ENCODE data around the gene USP17L26.
"Not testable (repeated sequence)": the region's sequence is repeated elsewhere in the genome, so short reads cannot be mapped to it uniquely, and the experiment has no call there.

USP17L26 gene, protein sequence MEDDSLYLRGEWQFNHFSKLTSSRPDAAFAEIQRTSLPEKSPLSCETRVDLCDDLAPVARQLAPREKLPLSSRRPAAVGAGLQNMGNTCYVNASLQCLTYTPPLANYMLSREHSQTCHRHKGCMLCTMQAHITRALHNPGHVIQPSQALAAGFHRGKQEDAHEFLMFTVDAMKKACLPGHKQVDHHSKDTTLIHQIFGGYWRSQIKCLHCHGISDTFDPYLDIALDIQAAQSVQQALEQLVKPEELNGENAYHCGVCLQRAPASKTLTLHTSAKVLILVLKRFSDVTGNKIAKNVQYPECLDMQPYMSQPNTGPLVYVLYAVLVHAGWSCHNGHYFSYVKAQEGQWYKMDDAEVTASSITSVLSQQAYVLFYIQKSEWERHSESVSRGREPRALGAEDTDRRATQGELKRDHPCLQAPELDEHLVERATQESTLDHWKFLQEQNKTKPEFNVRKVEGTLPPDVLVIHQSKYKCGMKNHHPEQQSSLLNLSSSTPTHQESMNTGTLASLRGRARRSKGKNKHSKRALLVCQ

DNA sequence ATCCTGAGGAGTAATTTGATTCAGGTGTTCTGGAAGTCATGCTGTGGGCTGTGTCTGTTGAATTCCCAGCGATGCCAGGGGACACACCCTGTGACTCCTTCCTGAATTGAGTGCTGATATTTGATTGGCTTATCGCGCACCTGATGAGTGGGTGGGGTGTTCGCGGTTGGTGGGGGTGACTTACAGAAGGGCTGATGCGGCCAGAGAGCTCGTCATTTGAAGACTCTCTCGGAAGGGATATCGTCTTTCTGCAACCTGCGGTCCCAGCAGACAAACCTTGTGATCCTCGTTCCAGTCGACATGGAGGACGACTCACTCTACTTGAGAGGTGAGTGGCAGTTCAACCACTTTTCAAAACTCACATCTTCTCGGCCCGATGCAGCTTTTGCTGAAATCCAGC is at the start of gene USP17L26:
Gene USP17L26 (plus strand): TSS at position 301 of the 400 bp plus-strand sequence. CDS start 0 bp downstream, at position 301.
- DNase-seq: not testable (repeated sequence)

DNA sequence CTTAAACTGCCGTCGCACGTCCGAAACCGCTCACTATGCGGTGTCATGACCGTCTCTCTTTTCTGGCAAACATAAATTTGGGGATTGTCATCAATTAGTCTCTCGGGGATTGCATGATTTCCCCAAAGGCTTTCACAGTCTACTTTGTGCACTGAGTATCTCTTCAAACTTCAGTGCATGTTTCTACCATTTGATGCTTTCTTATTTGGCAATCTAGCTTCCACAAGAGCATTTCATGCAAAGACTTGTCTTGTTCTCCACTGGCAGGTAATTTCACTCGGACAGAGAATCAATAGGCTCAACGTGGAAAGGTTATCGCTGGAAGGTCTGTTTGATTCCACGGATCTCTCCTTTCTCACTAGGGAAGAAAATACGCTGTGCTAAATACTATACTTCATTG is 10.3 kb upstream of the USP17L26 start:
- not testable (repeated sequence) for DNase-seq

DNA sequence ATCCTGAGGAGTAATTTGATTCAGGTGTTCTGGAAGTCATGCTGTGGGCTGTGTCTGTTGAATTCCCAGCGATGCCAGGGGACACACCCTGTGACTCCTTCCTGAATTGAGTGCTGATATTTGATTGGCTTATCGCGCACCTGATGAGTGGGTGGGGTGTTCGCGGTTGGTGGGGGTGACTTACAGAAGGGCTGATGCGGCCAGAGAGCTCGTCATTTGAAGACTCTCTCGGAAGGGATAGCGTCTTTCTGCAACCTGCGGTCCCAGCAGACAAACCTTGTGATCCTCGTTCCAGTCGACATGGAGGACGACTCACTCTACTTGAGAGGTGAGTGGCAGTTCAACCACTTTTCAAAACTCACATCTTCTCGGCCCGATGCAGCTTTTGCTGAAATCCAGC is 9.6 kb upstream of the USP17L26 start, which contains the start of gene USP17L24:
Gene USP17L24 (plus strand): TSS at position 301 of the 400 bp plus-strand sequence. CDS start 0 bp downstream, at position 301.
- not testable (repeated sequence) for DNase-seq

DNA sequence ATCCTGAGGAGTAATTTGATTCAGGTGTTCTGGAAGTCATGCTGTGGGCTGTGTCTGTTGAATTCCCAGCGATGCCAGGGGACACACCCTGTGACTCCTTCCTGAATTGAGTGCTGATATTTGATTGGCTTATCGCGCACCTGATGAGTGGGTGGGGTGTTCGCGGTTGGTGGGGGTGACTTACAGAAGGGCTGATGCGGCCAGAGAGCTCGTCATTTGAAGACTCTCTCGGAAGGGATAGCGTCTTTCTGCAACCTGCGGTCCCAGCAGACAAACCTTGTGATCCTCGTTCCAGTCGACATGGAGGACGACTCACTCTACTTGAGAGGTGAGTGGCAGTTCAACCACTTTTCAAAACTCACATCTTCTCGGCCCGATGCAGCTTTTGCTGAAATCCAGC is 4.8 kb upstream of the USP17L26 start, which contains the start of gene USP17L25:
Gene USP17L25 (plus strand): TSS at position 301 of the 400 bp plus-strand sequence. CDS start 0 bp downstream, at position 301.
- DNase-seq: not testable (repeated sequence)

DNA sequence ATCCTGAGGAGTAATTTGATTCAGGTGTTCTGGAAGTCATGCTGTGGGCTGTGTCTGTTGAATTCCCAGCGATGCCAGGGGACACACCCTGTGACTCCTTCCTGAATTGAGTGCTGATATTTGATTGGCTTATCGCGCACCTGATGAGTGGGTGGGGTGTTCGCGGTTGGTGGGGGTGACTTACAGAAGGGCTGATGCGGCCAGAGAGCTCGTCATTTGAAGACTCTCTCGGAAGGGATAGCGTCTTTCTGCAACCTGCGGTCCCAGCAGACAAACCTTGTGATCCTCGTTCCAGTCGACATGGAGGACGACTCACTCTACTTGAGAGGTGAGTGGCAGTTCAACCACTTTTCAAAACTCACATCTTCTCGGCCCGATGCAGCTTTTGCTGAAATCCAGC is 4.6 kb downstream of the USP17L26 start, which contains the start of gene USP17L5:
Gene USP17L5 (plus strand): TSS at position 301 of the 400 bp plus-strand sequence. CDS start 0 bp downstream, at position 301.
- DNase-seq: not testable (repeated sequence)

DNA sequence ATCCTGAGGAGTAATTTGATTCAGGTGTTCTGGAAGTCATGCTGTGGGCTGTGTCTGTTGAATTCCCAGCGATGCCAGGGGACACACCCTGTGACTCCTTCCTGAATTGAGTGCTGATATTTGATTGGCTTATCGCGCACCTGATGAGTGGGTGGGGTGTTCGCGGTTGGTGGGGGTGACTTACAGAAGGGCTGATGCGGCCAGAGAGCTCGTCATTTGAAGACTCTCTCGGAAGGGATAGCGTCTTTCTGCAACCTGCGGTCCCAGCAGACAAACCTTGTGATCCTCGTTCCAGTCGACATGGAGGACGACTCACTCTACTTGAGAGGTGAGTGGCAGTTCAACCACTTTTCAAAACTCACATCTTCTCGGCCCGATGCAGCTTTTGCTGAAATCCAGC is 9.4 kb downstream of the USP17L26 start, which contains the start of gene USP17L27:
Gene USP17L27 (plus strand): TSS at position 301 of the 400 bp plus-strand sequence. CDS start 0 bp downstream, at position 301.
- DNase-seq: not testable (repeated sequence)

DNA sequence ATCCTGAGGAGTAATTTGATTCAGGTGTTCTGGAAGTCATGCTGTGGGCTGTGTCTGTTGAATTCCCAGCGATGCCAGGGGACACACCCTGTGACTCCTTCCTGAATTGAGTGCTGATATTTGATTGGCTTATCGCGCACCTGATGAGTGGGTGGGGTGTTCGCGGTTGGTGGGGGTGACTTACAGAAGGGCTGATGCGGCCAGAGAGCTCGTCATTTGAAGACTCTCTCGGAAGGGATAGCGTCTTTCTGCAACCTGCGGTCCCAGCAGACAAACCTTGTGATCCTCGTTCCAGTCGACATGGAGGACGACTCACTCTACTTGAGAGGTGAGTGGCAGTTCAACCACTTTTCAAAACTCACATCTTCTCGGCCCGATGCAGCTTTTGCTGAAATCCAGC is 14.1 kb downstream of the USP17L26 start, which contains the start of gene USP17L28:
Gene USP17L28 (plus strand): TSS at position 301 of the 400 bp plus-strand sequence. CDS start 0 bp downstream, at position 301.
- not testable (repeated sequence) for DNase-seq

DNA sequence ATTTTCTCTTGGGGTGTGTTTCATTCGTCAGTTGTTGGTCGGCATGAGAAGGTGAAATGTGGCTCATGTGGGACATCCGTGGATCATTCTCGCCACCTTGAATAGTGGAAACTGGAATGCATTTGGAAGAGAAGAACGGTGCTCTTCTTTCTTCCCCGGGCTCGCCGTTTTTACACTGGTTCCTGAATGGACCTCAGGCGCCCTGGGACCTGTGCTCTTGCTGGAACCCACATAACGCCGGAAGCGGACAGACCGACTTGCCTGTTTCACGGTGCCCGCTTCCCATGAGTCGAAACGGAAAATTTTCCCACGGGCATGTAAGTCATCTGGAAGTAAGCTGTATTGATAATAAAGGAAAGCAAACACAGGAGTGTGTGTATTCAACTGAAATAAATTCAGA is 16.4 kb downstream of the USP17L26 start:
- not testable (repeated sequence) for DNase-seq

DNA sequence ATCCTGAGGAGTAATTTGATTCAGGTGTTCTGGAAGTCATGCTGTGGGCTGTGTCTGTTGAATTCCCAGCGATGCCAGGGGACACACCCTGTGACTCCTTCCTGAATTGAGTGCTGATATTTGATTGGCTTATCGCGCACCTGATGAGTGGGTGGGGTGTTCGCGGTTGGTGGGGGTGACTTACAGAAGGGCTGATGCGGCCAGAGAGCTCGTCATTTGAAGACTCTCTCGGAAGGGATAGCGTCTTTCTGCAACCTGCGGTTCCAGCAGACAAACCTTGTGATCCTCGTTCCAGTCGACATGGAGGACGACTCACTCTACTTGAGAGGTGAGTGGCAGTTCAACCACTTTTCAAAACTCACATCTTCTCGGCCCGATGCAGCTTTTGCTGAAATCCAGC is 18.9 kb downstream of the USP17L26 start, which contains the start of gene USP17L29:
Gene USP17L29 (plus strand): TSS at position 301 of the 400 bp plus-strand sequence. CDS start 0 bp downstream, at position 301.
- not testable (repeated sequence) for DNase-seq

DNA sequence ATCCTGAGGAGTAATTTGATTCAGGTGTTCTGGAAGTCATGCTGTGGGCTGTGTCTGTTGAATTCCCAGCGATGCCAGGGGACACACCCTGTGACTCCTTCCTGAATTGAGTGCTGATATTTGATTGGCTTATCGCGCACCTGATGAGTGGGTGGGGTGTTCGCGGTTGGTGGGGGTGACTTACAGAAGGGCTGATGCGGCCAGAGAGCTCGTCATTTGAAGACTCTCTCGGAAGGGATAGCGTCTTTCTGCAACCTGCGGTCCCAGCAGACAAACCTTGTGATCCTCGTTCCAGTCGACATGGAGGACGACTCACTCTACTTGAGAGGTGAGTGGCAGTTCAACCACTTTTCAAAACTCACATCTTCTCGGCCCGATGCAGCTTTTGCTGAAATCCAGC is 28.4 kb downstream of the USP17L26 start, which contains the start of gene USP17L30:
Gene USP17L30 (plus strand): TSS at position 301 of the 400 bp plus-strand sequence. CDS start 0 bp downstream, at position 301.
- not testable (repeated sequence) for DNase-seq

DNA sequence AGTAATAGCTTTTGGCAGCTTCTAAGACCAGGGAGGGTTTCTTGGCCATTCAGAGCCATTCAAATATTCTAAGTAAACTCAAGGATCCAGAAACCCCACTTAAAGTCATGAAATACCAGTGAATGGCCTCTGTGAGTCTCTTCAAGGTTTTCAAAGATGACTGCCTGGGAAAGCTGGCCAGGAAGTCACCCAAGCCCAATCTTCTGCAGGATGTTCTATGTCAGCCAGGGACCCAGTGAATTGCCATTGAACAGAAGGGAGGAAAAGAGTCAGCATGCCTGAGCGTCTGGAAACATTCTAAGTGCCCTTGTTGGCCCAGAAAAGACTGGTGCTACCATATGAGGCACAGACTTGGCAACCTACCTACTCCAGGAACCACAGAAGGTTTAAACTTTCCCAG is 45.4 kb downstream of the USP17L26 start:
- DNase-seq: not testable (repeated sequence)

DNA sequence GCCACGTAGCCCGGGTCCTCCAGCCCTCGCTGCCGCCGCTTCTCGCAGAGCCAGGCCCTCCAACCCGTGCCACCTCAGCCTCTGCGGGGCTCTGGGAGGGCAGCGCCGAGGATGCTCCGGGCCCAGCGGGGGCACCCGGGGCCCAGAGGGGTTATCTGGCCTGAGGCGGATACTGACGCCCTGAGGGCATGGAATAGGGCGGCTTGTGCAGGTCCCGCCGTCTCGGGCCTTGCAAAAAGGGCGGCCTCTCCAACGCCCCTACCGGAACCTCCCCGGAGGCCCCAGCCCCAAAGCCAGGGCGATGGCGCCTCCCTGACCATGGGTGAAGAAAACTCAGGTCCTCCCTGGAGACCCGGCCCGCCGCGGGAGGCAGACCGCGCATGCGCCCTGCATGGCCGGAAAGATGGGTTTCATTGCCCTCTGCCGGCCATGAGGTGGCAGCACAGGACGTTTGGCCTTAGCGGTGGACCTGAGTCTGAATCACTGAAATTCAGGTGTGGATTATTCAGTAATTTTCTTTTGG is 46.6 kb downstream of the USP17L26 start:
- DNase-seq: peak; percentile 58

DNA sequence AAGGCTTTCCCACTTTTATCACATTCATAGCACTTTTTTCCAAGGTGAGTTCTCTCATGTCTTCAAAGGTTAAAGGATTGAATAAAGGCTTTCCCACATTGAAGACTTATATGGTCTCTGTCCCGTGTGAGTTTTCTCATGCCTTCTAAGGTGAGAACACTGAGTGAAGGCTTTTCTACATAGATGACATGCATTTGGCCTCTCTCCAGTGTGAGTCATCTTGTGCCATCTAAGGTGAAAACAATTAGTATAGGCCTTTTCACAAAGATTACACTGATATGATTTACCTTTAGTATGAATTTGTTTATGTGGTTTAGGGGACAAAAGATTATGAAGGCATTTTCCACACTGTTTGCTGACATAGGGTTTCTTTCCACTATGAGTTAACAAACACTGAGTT is 49.7 kb downstream of the USP17L26 start:
- no peak for DNase-seq

Measured in stimulated activated CD4-positive, alpha-beta T cell treated with anti-CD3 and anti-CD28 coated beads, Interleukin-4, amount 100 ng/mL, for 1 hour (primary cell).